Measurements from ENCODE around the gene DHRS11. TPM values are rescaled to one million over a fixed set of nuclear protein-coding genes. Genes with fewer than 3 reads are reported as not detected.

Gene DHRS11
- total and polyA plus RNA-seq, 3 donors from 2014 or later = 13.9 to 38.3 (median 17.6) TPM

- intact Hi-C loops (cut with DNase I; ENCODE audit: low total_unique reads) = no loop called here
- Histone ChIP-seq H3K27me3 (no peaks in the 10 kb centered on the region), H3K4me1 (no peaks in the 10 kb centered on the region), H3K36me3 (ENCODE audit: low read depth, missing control alignments) (no peaks in the 10 kb centered on the region), H3K4me3 (no peak overlapping the region), H3K9me3 (no peaks in the 10 kb centered on the region), H3K27ac (no peak overlapping the region)
- TF ChIP-seq POLR2A (IDR thresholded peaks at IDR 0.05) (no peak), CTCF (IDR thresholded peaks at IDR 0.05) (no peak)
- WGBS, 2 donors = 45 to 61% methylated on average over 2 to 5 of the region's 5 CpGs
- DNase-seq = no peak
Measured at GRCh38 chr17:36614933-36615332, 23.3 kb downstream of the DHRS11 start.

GRCh38 chr17:36616061-36617029 lies 24.7 kb downstream of the DHRS11 start:
- no peaks in the 10 kb centered on the region for H3K36me3 ChIP-seq (ENCODE audit: low read depth, missing control alignments)
- H3K4me3 ChIP-seq = no peak overlapping the region
- H3K27me3 ChIP-seq = no peaks in the 10 kb centered on the region
- 73 to 75% methylated on average over 11 to 16 of the region's 16 CpGs for WGBS, 2 donors
- no peak overlapping the region for H3K27ac ChIP-seq
- intact Hi-C loops (cut with DNase I; ENCODE audit: low total_unique reads) = no loop called here
- no peaks in the 10 kb centered on the region for H3K4me1 ChIP-seq
- no peak for DNase-seq
- H3K9me3 ChIP-seq = no peaks in the 10 kb centered on the region
- TF ChIP-seq CTCF (IDR thresholded peaks at IDR 0.05) (no peak), POLR2A (IDR thresholded peaks at IDR 0.05) (no peak)

GRCh38 chr17:36617773-36618172 lies 26.1 kb downstream of the DHRS11 start:
- no peak overlapping the region for H3K27ac ChIP-seq
- WGBS, 2 donors = 88 to 92% methylated on average over 7 of the region's 7 CpGs
- no peaks in the 10 kb centered on the region for H3K27me3 ChIP-seq
- no peaks in the 10 kb centered on the region for H3K4me1 ChIP-seq
- TF ChIP-seq POLR2A (IDR thresholded peaks at IDR 0.05) (no peak), CTCF (IDR thresholded peaks at IDR 0.05) (no peak)
- H3K4me3 ChIP-seq = no peak overlapping the region
- no peaks in the 10 kb centered on the region for H3K36me3 ChIP-seq (ENCODE audit: low read depth, missing control alignments)
- no peaks in the 10 kb centered on the region for H3K9me3 ChIP-seq
- no peak for DNase-seq
- intact Hi-C loops (cut with DNase I; ENCODE audit: low total_unique reads) = no loop called here

GRCh38 chr17:36623281-36623680 lies 31.6 kb downstream of the DHRS11 start:
- 64 to 83% methylated on average over 3 of the region's 3 CpGs for WGBS, 2 donors
- no peaks in the 10 kb centered on the region for H3K36me3 ChIP-seq (ENCODE audit: low read depth, missing control alignments)
- no peaks in the 10 kb centered on the region for H3K4me1 ChIP-seq
- intact Hi-C loops (cut with DNase I; ENCODE audit: low total_unique reads) = no loop called here
- no peak for DNase-seq
- no peaks in the 10 kb centered on the region for H3K27me3 ChIP-seq
- no peak overlapping the region for H3K4me3 ChIP-seq
- no peak overlapping the region for H3K27ac ChIP-seq
- H3K9me3 ChIP-seq = no peaks in the 10 kb centered on the region
- TF ChIP-seq CTCF (IDR thresholded peaks at IDR 0.05) (no peak), POLR2A (IDR thresholded peaks at IDR 0.05) (no peak)
